ENCODE measurements around the gene CRLF1.

The CRLF1 gene, protein sequence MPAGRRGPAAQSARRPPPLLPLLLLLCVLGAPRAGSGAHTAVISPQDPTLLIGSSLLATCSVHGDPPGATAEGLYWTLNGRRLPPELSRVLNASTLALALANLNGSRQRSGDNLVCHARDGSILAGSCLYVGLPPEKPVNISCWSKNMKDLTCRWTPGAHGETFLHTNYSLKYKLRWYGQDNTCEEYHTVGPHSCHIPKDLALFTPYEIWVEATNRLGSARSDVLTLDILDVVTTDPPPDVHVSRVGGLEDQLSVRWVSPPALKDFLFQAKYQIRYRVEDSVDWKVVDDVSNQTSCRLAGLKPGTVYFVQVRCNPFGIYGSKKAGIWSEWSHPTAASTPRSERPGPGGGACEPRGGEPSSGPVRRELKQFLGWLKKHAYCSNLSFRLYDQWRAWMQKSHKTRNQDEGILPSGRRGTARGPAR

DNA sequence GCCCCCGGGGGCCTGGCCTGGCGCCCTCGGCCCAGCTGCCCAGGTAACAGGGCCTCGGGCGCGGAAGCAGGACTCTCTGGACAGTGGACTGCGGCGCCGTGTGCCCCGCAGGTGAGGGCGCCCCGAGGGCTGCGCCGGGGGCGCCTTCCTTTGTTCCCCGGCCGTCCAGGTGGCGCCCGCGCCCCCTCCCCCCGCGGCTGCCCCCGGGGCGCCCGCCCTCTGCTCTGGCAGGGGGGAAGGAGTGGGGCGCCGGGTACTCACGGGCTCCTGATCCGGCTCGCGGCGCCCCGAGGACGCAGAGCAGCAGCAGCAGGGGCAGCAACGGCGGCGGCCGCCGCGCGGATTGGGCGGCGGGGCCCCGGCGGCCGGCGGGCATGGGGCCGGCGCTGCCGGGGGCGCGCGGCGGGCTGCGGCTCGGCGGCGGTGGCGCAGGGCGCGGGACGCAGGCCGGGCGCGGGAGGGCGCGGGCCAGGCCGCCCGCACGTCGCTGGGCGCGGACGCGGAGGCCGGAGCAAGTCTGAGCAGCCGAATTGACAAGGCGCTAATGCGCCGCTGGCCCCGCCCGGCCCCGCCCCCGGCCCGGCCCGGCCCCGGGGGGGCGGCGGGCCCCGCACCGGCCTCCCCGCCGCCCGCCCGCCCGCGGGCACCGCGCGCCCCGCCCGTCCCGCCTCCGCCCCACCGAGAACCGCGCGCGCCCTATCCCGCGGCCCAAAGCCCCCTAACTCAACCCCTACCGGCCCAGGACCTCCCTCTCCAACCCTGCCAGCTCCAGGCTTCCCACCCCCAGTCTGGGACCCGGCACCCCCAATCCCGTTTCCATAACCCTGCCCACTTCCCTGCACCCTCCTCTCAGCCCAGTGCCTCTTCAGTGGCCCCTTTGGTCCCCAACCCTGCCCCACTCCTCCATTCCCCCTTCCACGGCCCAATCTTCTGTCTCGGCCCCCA is at the start of gene CRLF1:
CRLF1 (minus strand) TSS at position 519 of the 945 bp plus-strand sequence; CDS start at position 376, 143 bp downstream.
- no peak for DNase-seq (ENCODE audit: low read depth in 1 of 2, low spot score in 1 of 2)

GRCh38 chr19:18655173-18655844 is 48.7 kb upstream of the CRLF1 start:
- DNase-seq (ENCODE audit: low read depth in 1 of 2, low spot score in 1 of 2) = no peak

- no peak for DNase-seq (ENCODE audit: low read depth in 1 of 2, low spot score in 1 of 2)
Measured at GRCh38 chr19:18654469-18654868, 47.9 kb upstream of the CRLF1 start.

DNA sequence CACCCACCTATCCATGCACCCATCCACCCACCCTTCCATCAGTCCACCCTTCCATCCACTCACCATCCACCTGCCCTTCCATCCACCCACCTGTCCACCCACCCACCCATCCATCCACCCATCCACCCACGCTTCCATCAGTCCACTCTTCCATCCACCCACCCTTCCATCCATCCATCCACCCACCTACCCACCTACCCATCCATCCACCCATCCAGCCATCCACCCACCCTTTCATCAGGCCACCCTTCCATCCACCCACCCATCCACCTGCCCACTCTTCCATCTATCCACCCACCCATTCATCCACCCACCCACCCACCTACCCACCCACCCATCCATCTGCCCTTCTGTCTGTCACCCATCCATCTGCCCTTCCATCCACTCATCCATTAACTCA is 47.3 kb upstream of the CRLF1 start:
- DNase-seq (ENCODE audit: low read depth in 1 of 2, low spot score in 1 of 2) = no peak

DNA sequence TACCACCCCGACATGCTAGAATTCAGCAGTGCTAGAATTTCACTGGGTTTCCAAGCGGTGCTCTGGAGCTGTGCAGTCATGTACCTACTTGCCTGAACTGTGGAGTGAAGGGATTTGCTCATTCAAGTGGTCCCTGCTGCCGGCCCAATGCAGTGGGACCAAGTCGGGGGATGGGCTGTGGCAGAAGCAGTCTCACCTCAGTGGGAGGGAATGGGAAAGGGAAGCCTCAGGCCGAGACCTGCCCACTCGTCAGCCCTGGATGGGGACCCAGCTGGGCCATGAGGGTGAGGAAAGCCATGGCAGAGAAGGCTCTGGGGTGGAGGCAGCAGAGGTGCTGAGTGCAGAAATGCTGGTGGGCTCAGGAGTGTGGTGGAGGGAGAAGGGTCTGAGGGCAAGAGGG is 45.1 kb upstream of the CRLF1 start:
- DNase-seq (ENCODE audit: low read depth in 1 of 2, low spot score in 1 of 2) = no peak

GRCh38 chr19:18651300-18651699 is 44.7 kb upstream of the CRLF1 start:
- DNase-seq (ENCODE audit: low read depth in 1 of 2, low spot score in 1 of 2) = no peak

DNA sequence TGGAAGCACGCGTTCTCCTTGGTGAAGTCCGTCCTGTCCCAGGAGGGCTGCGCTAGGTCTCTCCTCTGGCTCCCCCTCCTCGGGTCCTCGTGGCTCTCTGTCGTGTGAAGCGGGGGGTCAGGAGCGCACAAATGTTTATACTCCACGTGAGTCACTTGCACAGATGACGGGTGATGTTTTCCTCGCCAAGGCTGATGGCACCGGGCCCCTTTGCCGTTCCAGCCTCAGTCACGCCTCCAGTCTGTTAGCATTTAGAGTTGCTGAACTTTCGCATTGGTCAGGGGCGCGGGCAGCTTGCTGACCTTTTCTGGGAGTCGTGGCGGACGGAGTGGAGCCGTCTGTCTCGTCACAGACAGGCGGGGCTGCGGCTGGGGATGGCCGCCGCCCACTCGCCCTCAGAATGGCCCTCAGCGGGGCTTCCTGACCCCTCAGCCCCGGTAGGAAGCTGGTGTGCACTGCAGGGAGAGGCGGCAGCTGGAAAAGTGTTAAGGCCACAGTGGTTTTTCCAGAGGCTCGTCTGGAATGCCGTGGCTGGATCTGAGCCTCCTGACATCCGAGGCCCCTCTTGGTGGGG is 44.0 kb upstream of the CRLF1 start:
- DNase-seq (ENCODE audit: low read depth in 1 of 2, low spot score in 1 of 2) = no peak

GRCh38 chr19:18650021-18650390 is 43.4 kb upstream of the CRLF1 start:
- no peak for DNase-seq (ENCODE audit: low read depth in 1 of 2, low spot score in 1 of 2)

GRCh38 chr19:18649371-18650020 is 42.9 kb upstream of the CRLF1 start:
- DNase-seq (ENCODE audit: low read depth in 1 of 2, low spot score in 1 of 2) = no peak

DNA sequence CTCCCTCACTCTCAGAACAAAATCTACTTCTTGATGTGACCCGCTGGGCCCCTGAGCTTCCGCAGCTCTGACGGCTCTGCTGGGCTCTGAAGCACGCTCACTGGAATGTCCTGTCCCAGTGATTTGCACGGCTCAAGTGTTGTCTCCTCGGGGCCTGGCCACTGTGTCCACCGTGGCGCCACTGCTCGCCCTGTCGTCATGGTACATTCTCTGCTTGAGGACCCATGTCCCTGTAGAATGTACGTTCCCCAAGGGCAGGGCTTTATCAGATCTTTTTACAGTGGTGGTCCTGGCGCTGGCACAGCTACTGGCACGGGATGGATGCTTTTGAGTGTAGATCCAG is 42.3 kb upstream of the CRLF1 start:
- no peak for DNase-seq (ENCODE audit: low read depth in 1 of 2, low spot score in 1 of 2)

DNA sequence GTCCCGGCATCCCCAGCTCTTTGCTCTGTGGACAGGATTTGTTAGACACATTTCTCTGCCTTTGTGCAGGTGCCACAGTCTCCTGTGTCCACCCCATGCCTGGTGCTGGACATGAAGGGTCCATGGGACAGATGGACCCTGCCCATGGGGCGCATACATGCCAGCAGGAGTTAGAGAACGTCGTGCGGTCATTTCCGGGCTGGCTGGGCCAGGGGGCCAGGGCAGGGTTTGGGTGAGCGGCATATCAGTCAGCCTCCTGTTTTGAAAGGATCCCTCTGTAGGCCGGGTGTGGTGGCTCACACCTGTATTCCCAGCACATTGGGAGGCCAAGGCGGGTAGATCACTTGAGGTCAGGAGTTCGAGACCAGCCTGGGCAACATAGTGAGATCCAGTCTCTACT is 41.2 kb upstream of the CRLF1 start:
- DNase-seq (ENCODE audit: low read depth in 1 of 2, low spot score in 1 of 2) = no peak

DNA sequence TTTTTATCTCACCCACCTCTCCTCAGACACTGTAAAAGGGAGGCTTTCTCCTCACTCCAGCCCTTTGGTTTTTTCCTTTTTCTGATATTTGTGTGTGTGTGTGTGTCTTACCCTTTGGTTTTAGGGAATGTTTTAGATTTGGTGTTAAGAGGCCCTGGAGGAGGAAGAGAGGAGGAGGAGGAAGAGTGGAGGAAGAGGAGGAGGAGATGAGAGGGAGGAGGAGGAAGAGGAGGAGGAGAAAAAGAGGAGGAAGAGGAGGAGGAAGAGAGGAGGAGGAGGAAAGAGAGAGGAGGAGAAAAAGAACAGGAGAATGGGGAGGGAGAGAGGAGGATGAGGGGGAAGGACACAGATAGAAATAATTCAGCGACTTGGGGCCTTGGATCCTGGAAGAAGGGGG is 40.8 kb upstream of the CRLF1 start:
- DNase-seq (ENCODE audit: low read depth in 1 of 2, low spot score in 1 of 2) = no peak

DNA sequence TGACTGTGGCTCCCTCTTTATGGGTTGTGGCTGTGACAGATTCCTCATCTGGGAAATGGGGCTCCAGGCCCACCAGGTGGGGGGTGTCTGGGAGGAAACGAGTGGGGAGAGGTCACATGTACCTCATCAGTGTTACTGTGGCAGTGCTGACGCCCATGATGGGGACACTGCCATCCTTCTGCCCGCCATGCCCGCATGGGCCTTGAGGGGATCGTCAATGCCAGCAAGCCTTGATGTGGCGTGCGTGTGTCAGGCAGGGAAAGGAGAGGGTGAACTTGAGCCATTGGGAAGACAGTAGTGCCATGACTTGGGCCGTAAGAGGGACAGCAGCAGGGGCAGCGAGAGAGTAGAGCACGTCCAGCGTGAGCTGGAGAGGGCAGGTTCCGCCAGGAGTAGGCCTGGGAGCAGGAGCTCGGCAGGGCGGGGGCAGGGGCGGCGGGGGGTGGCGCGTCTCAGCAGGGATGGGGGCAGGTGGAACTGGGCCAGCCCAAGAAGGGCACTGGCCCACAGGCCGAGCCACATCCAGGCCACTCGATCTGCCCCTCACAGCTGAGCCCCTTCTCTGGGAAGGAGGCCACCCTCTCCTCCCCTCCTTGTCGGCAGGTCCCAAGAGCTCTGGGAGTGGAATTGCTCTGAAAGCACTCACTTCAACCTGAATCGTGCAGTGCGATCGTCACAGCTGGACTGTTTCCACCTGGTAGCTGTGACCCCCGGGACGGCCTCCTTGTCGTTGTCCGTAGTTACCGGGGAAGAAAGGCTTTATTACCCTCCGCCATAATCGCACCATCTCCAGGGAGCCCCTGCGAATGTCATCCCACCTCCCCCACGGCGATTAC is 40.2 kb upstream of the CRLF1 start:
- DNase-seq (ENCODE audit: low read depth in 1 of 2, low spot score in 1 of 2) = no peak

- no peak for DNase-seq (ENCODE audit: low read depth in 1 of 2, low spot score in 1 of 2)
Measured at GRCh38 chr19:18645035-18645511, 38.5 kb upstream of the CRLF1 start.

DNA sequence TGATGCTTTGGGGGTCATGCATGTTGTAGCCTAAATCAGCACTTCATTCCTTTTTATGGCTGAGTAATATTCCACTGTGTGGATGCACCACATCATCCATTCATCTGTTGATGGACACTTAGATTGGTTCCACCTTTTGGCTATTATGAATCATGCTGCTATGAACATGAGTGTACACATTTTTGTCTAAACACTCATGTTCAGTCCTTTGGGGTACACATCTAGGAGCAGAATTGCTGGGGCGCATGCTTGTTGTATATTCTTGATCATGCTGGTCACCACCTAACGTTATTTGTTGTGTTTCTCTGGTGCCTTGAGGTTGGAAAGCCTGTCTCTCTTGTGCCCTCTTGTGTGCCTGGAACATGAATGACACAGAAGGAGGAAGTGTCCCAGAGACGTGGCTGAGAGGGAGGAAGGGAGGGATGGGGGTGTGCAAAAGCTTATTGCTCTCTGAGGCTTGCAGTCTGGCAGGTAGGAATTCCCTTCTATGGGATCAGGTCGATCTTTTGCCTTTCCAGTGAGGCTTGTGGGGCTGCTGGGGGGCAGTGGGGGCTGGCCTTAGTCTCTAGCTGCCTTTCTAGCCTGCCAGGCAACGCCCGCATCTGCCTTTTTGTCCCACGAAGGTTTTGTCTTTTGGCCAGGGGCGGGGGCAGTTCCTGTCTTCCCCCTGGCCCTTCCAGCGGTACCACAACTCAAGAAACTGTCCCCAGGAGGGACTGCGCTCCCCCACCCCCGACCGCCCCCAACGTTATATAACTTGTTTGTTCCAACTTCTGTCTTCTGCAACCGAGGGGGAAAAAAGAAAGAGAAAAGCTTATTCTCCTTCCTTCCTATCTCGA is 37.8 kb upstream of the CRLF1 start:
- no peak for DNase-seq (ENCODE audit: low read depth in 1 of 2, low spot score in 1 of 2)

DNA sequence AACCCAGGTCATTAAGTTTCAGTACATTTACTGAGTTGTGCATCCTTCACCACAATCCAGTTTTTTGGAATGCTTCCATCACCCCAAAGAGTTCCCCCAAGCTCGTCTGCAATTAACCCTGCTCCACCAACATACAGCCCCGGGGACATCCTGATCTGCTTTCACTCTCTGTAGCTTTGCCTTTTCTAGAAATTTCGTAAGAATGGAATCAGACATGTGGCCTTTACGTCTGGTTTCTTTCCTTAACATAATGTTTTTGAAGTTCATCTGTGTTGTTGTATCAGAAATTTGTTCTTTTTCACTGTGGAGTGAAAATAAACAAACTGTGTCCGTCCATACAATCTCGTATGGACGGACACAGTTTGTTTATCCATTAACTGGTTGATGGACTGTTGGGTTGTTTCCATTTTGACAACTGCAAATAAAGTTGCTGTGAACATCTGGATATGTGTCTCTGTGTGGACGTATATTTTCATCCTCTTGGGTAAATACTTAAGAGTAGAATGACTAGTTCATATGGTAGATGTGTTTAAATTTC is 33.2 kb upstream of the CRLF1 start:
- DNase-seq (ENCODE audit: low read depth in 1 of 2, low spot score in 1 of 2) = no peak

DNA sequence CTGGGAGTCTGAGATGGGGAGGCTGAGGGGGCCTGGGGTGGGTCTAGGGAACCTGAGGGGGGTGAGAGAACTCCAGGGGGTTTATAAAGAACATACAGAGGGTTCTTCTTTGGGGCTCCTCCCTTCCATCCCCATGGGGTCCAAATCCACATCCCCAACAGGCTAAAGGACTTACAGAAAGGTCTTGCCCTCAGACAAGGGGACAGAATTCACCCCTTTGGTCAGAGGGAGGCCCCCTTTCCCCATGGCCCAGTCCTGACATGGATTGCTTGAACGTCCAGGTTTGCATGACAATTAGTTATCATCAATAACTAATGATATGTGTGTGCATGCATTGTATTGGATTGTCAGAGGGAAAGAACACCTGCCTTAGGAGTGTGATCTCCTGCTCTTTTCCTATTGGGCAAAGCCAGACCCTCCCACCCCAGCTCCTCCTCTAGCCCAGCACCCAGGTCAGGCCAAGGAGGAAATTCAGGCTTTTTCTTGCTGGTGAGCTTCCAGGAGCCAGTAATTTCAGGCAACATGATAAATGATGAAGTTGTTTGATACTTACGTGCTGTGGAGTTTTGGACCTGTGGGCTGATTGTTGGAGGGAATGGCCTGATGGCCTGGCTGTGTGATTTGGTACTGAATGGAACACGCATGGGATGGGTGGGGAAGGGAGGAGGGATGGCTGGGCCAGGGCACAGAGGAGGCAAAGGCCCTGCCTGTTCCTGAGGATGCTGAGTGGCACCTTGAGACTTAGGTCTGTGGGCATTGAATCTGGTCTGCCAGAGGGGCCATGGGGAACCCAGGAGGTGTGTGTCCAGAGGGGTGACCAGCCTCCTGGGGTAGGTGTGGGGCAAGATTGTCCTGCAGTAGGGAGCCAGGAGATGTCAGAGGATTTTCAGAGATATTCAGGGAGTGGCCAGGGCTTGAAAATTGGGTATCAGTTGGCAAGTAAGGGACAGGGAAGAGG is 31.4 kb upstream of the CRLF1 start:
- no peak for DNase-seq (ENCODE audit: low read depth in 1 of 2, low spot score in 1 of 2)

Data from activated CD4-positive, alpha-beta T cell treated with anti-CD3 and anti-CD28 coated beads, Interleukin-2, amount 50 U/mL, for 24 hours (primary cell).